ENCODE measurements around the gene ADCY3.

- TF ChIP-seq CTCF (optimal IDR thresholded peaks at IDR 0.05 in 1 of 3, IDR thresholded peaks at IDR 0.05 in 1 of 3, conservative IDR thresholded peaks at IDR 0.05 in 1 of 3; ENCODE audit: extremely low read depth in 1 of 3, insufficient read depth in 2 of 3, low read length in 3 of 3), result no peak
- TF ChIP-seq EZH2 (IDR thresholded peaks at IDR 0.05; ENCODE audit: low read length), result no peak
Measured at GRCh38 chr2:24912986-24913385, 7.1 kb downstream of the ADCY3 start.

All from keratinocyte (primary cell).